Measurements from ENCODE around the gene AHDC1.
"Not testable (repeated sequence)": the region's sequence is repeated elsewhere in the genome, so short reads cannot be mapped to it uniquely, and the experiment has no call there.

AHDC1 gene

GRCh38 chr1:27513528-27513927, 90.4 kb downstream of the AHDC1 start:
- no peak for DNase-seq (ENCODE audit: low read depth in 3 of 3)

GRCh38 chr1:27509127-27510080, 94.5 kb downstream of the AHDC1 start:
- no peak for DNase-seq (ENCODE audit: low read depth in 3 of 3)

- DNase-seq (ENCODE audit: low read depth in 3 of 3) = no peak
Observed at GRCh38 chr1:27507960-27508665, 95.8 kb downstream of the AHDC1 start.

GRCh38 chr1:27506703-27507102, 97.2 kb downstream of the AHDC1 start:
- no peak for DNase-seq (ENCODE audit: low read depth in 3 of 3)

DNA sequence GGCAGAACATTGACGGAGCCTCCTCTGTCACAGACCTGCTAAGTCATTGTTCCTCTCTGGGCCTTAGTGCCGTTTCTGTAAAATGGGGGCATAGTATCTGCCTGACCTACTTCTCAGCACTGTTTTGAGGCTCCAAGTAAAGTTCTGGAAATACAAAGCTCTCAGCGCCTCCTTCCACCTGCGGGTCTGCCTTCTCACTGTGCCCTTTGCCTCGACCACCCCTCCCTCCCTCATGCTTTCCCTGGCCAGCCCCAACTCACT, 98.6 kb downstream of the AHDC1 start:
- DNase-seq (ENCODE audit: low read depth in 3 of 3) = no peak

GRCh38 chr1:27504588-27505419, 99.1 kb downstream of the AHDC1 start:
- DNase-seq (ENCODE audit: low read depth in 3 of 3) = no peak

- no peak for DNase-seq (ENCODE audit: low read depth in 3 of 3)
Observed at GRCh38 chr1:27503844-27504587, 99.9 kb downstream of the AHDC1 start.

- no peak for DNase-seq (ENCODE audit: low read depth in 3 of 3)
Observed at GRCh38 chr1:27503033-27503432, 100.9 kb downstream of the AHDC1 start.

- not testable (repeated sequence) for DNase-seq (ENCODE audit: low read depth in 3 of 3)
Observed at GRCh38 chr1:27501159-27501558, 102.8 kb downstream of the AHDC1 start.

DNA sequence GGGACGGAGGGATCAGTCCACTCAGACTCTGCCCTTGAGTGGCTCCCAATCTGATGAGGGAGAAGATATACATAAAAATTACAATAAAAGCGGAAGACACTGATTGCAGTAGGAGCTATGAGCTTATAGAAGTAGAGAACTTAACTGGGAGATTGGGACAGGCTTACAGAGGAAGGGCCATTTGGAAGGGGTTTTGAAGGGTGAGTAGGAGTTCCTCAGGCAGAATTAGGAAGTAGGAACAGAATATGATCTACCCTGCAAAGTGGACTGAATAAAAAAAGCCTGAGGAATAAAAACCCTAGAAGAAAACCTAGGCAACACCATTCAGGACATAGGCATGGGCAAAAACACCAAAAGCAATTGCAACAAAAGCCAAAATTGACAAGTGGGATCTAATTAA, 104.8 kb downstream of the AHDC1 start:
- no peak for DNase-seq (ENCODE audit: low read depth in 3 of 3)

- no peak for DNase-seq (ENCODE audit: low read depth in 3 of 3)
Observed at GRCh38 chr1:27496604-27497155, 107.3 kb downstream of the AHDC1 start.

DNA sequence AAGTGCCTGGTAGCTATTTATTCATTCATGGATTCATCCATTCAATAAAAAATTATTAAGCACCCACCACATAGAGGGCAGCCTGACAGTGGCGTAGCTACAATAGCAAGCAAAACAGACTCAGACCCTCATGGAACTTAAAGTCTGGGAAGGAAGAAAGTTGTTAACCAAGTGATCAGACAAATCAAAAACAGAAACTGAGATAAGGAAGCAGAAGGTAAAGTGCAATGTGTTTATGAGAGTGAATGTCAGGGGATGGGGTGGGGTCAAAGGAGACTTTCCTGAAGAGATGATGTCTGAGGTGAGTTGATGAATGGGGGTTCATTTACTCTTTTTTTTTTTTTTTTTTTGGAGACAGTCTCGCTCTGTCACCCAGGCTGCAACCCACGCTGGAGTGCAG, 111.1 kb downstream of the AHDC1 start:
- DNase-seq (ENCODE audit: low read depth in 3 of 3) = no peak

GRCh38 chr1:27491748-27492700, 111.9 kb downstream of the AHDC1 start:
- no peak for DNase-seq (ENCODE audit: low read depth in 3 of 3)

DNA sequence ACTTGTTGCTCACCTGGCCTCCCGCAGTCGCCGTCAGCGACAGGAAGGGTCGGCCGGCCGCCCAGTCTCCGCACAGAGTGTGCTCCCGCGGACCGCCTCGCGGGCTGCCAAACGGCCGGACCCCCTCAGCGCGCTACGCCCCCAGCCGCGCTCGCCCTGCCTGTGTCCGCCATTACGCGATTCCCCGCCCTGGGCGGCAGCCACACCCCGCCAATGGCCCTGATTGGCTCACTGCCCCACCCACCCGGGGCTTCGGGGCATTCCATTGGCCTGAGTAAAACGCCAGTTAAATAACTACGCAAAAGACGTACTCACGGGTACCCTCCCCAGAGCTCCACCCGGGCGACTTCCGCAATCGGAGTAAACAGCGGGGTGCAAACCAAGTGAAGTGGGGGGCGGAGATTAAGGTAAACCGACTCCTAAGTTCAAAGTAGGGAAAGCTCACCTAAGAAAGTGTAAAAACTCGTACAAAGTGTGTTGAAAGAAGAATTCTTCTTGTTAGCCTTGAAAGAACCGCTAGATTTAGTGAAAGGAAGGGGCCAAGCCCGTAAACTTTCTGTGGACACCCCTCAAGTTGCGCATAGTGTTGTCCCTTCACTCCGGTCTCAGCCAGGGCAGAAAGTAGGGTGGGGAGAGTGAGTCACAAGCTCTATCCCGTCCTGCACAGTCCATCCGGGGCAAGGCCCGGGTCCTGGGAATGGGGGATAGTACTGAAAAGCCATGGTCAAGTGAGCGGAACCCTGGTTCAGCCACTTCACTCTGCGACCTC, 113.8 kb downstream of the AHDC1 start, which contains the start of gene WASF2:
WASF2 (minus strand) TSS at position 195 of the 769 bp plus-strand sequence. CDS start 61,277 bp downstream, outside the sequence.
- peak; percentile 92 to 95 (median 93) for DNase-seq (ENCODE audit: low read depth in 3 of 3)

- DNase-seq (ENCODE audit: low read depth in 3 of 3) = peak in 2 of 3 experiments; percentile 1 to 7
Observed at GRCh38 chr1:27489501-27489972, 114.4 kb downstream of the AHDC1 start.

GRCh38 chr1:27487966-27488884, 115.7 kb downstream of the AHDC1 start:
- no peak for DNase-seq (ENCODE audit: low read depth in 3 of 3)

GRCh38 chr1:27485363-27485762, 118.6 kb downstream of the AHDC1 start:
- no peak for DNase-seq (ENCODE audit: low read depth in 3 of 3)
